Mesenchymal stem cell (in vitro differentiated cells and primary cell): ENCODE results near the gene MATCAP1.

Experiments used
- DNase-seq: peaks from one replicate; pipeline ENCODE4 v3.0.0-alpha.2; 2013
- H2AFZ ChIP-seq: one replicate; pipeline ENCODE4 v1.6.1; 2013; ENCODE audit warnings: low read depth, mild to moderate bottlenecking, control low read depth, inconsistent platforms, low read length, moderate library complexity
- H2AK5ac ChIP-seq: 2 replicates; pipeline ENCODE4 v1.6.1; 2013; ENCODE audit warnings: low read length, moderate library complexity, mild to moderate bottlenecking, inconsistent platforms; ENCODE audit not compliant: severe bottlenecking
- H2BK120ac ChIP-seq: one replicate; pipeline ENCODE4 v1.6.1; 2013; ENCODE audit warnings: low read depth, mild to moderate bottlenecking, inconsistent platforms, low read length, moderate library complexity
- H2BK12ac ChIP-seq, 2 experiments: one replicate each; pipeline ENCODE4 v1.6.1; 2013; ENCODE audit warnings: inconsistent platforms in 2 of 2, low read length in 2 of 2, mild to moderate bottlenecking in 2 of 2, moderate library complexity in 2 of 2, control low read depth in 1 of 2
- H2BK15ac ChIP-seq: one replicate; pipeline ENCODE4 v1.6.1; 2013; ENCODE audit warnings: mild to moderate bottlenecking, low read depth, inconsistent platforms; ENCODE audit not compliant: poor library complexity, severe bottlenecking
- H2BK5ac ChIP-seq: 2 replicates; pipeline ENCODE4 v1.6.1; 2013; ENCODE audit warnings: low read depth, mild to moderate bottlenecking, low read length, control low read depth, inconsistent platforms; ENCODE audit not compliant: poor library complexity, severe bottlenecking
- H3K14ac ChIP-seq, 2 experiments: one replicate each; pipeline ENCODE4 v1.6.1; 2013; ENCODE audit warnings: inconsistent platforms in 2 of 2, low read length in 2 of 2, control low read depth in 1 of 2, mild to moderate bottlenecking in 1 of 2, moderate library complexity in 1 of 2
- H3K18ac ChIP-seq, 2 experiments: one replicate each; pipeline ENCODE4 v1.6.1; 2013; ENCODE audit warnings: inconsistent platforms in 2 of 2, low read length in 2 of 2, control low read depth in 1 of 2, low read depth in 1 of 2, mild to moderate bottlenecking in 1 of 2
- H3K23ac ChIP-seq, 2 experiments: one replicate each; pipeline ENCODE4 v1.6.1; 2013; ENCODE audit warnings: inconsistent platforms in 2 of 2, low read length in 2 of 2, mild to moderate bottlenecking in 2 of 2, moderate library complexity in 2 of 2, control low read depth in 1 of 2
- H3K27ac ChIP-seq: 2 replicates; pipeline ENCODE4 v1.5.1; 2013; ENCODE audit warnings: mild to moderate bottlenecking, moderate library complexity, low read length, control low read depth, inconsistent platforms; ENCODE audit not compliant: poor library complexity, severe bottlenecking
- H3K27me3 ChIP-seq, 2 experiments: 2 replicates each; pipeline versions ENCODE4 v1.6.1 to v1.7.0; 2013; ENCODE audit warnings: low read length in 2 of 2, mild to moderate bottlenecking in 2 of 2, moderate library complexity in 2 of 2, control low read depth in 1 of 2, inconsistent platforms in 1 of 2; ENCODE audit not compliant: control insufficient read depth in 1 of 2, insufficient read depth in 1 of 2
- H3K36me3 ChIP-seq, 2 experiments: 2 replicates each; pipeline versions ENCODE4 v1.6.1 to v1.7.0; 2013; ENCODE audit warnings: low read length in 2 of 2, control low read depth in 1 of 2, inconsistent platforms in 1 of 2, low read depth in 1 of 2, mild to moderate bottlenecking in 1 of 2; ENCODE audit not compliant: insufficient read depth in 2 of 2, control insufficient read depth in 1 of 2
- H3K4ac ChIP-seq, 2 experiments: one replicate each; pipeline ENCODE4 v1.6.1; 2013; ENCODE audit warnings: inconsistent platforms in 2 of 2, low read length in 2 of 2, mild to moderate bottlenecking in 2 of 2, moderate library complexity in 2 of 2, control low read depth in 1 of 2, low read depth in 1 of 2
- H3K4me1 ChIP-seq: 2 replicates; pipeline ENCODE4 v1.6.1; 2013; ENCODE audit warnings: low read depth, low read length, control low read depth; ENCODE audit not compliant: control insufficient read depth, insufficient read depth
- H3K4me2 ChIP-seq: 2 replicates; pipeline ENCODE4 v1.6.1; 2013; ENCODE audit warnings: low read length, mild to moderate bottlenecking, inconsistent platforms; ENCODE audit not compliant: poor library complexity, severe bottlenecking
- H3K4me3 ChIP-seq, 2 experiments: 2 replicates each; pipeline versions ENCODE4 v1.5.1 to v1.7.0; 2013; ENCODE audit warnings: low read length in 2 of 2, mild to moderate bottlenecking in 2 of 2, control low read depth in 1 of 2, low read depth in 1 of 2; ENCODE audit not compliant: insufficient read depth in 1 of 2
- H3K79me1 ChIP-seq: replicated peaks from 2 replicates; pipeline ENCODE4 v1.6.1; 2013; ENCODE audit warnings: mild to moderate bottlenecking, control low read depth, low read length, inconsistent platforms; ENCODE audit not compliant: poor library complexity, severe bottlenecking
- H3K9ac ChIP-seq: 2 replicates; pipeline ENCODE4 v1.7.0; 2013; ENCODE audit warnings: mild to moderate bottlenecking, low read length, moderate library complexity
- H3K9me3 ChIP-seq: 2 replicates; pipeline ENCODE4 v1.7.0; 2013; ENCODE audit warnings: mild to moderate bottlenecking, low read length; ENCODE audit not compliant: control insufficient read depth
- H4K8ac ChIP-seq: one replicate; pipeline ENCODE4 v1.6.1; 2013; ENCODE audit warnings: inconsistent platforms, mild to moderate bottlenecking, low read length, moderate library complexity
- H4K91ac ChIP-seq: one replicate; pipeline ENCODE4 v1.6.1; 2013; ENCODE audit warnings: mild to moderate bottlenecking, low read length, inconsistent platforms
- WGBS: methylation state at CpG from one replicate; pipeline ENCODE4 v1.1.7; 2013; ENCODE audit warnings: mixed read lengths; 5-methylcytosine and 5-hydroxymethylcytosine counted together

The MATCAP1 gene

DNA sequence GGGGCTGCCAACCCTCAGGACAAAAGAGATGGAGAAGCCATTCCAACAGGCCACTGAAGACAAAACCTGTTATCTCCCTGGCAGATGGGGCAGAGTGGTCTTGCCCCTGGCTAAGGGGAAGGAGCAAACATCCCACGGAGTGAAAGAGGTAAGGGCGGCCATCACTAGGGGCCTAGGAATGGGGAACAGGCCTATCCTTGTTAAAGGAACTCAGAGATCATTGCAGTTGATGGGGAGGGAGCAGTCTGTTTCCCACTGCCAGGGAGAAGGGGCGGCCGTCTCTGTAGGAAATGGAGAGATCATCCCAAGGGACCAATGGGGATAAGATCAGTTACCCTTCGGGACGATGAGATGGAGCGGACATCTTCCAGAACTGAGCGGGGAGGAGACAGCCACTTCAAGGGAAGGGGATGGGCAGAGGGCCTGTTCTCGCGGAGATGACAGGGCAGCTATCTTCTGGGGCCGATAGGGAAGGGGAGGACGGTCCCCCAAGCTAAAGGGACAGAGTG, 42.6 kb upstream of the MATCAP1 start:
- H3K79me1 ChIP-seq, result peaks cover 25% of the 10 kb centered on the region
- H3K9ac ChIP-seq, result peak overlapping the region; percentile 98
- H2BK12ac ChIP-seq, result no peak overlapping the region
- H3K4me3 ChIP-seq, result peak overlapping the region; percentile 62 to 92
- no peak overlapping the region for H2BK5ac ChIP-seq
- H3K27me3 ChIP-seq, result no peaks in the 10 kb centered on the region
- no peaks in the 10 kb centered on the region for H3K9me3 ChIP-seq
- H3K36me3 ChIP-seq, result peaks cover 37 to 54% of the 10 kb centered on the region in 2 experiments
- no peak overlapping the region for H3K23ac ChIP-seq
- H2BK120ac ChIP-seq, result no peak overlapping the region
- WGBS, result 17% methylated on average over 12 of the region's 12 CpGs
- no peak overlapping the region for H3K27ac ChIP-seq
- H3K4ac ChIP-seq, result peak overlapping the region; percentile 15 to 26
- peak overlapping the region; percentile 39 for H4K8ac ChIP-seq
- peak overlapping the region in 1 of 2 experiments; percentile 74 for H3K14ac ChIP-seq
- peaks cover 16% of the 10 kb centered on the region for H3K4me1 ChIP-seq
- H4K91ac ChIP-seq, result peak overlapping the region; percentile 53
- H2AK5ac ChIP-seq, result peak overlapping the region; percentile 11
- no peak for DNase-seq
- H3K18ac ChIP-seq, result peak overlapping the region; percentile 41 to 92
- H2BK15ac ChIP-seq, result no peak overlapping the region
- H3K4me2 ChIP-seq, result peak overlapping the region; percentile 54
- peak overlapping the region; percentile 44 for H2AFZ ChIP-seq

DNA sequence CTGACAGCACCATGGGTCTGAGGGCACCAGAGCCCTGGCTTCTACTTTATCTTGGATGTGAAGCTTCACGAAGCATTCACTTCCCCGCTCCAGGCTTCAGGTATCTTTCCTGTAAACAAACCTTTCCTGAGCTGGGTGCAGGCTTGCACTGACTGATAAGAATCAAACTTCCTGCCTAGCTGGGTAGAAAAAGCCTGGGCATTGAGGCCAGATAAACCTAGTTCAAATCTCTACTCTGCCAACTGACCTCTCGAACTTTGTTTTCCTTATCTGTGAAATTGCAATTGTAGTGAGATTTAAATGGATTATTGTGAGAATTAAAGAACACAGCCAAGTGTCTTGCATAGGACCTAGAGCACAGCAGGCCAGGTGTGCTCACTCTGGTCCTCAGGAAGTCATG, 40.2 kb upstream of the MATCAP1 start:
- no peak overlapping the region for H3K9ac ChIP-seq
- H3K23ac ChIP-seq, result no peak overlapping the region
- H3K9me3 ChIP-seq, result no peaks in the 10 kb centered on the region
- no peak for DNase-seq
- H3K4me2 ChIP-seq, result no peak overlapping the region
- H3K4me1 ChIP-seq, result peaks cover 16% of the 10 kb centered on the region
- no peak overlapping the region for H4K91ac ChIP-seq
- H2BK5ac ChIP-seq, result no peak overlapping the region
- H3K4ac ChIP-seq, result no peak overlapping the region
- H3K18ac ChIP-seq, result no peak overlapping the region
- WGBS, result 86% methylated on average over 3 of the region's 3 CpGs
- H3K4me3 ChIP-seq, result no peak overlapping the region
- no peak overlapping the region for H2AK5ac ChIP-seq
- no peak overlapping the region for H2BK12ac ChIP-seq
- H3K79me1 ChIP-seq, result peaks cover 20% of the 10 kb centered on the region
- H3K27ac ChIP-seq, result no peak overlapping the region
- H3K27me3 ChIP-seq, result no peaks in the 10 kb centered on the region
- H4K8ac ChIP-seq, result peak overlapping the region; percentile 21
- no peak overlapping the region for H2BK120ac ChIP-seq
- peaks cover 13 to 43% of the 10 kb centered on the region in 2 experiments for H3K36me3 ChIP-seq
- no peak overlapping the region for H2AFZ ChIP-seq
- H3K14ac ChIP-seq, result no peak overlapping the region
- H2BK15ac ChIP-seq, result no peak overlapping the region

DNA sequence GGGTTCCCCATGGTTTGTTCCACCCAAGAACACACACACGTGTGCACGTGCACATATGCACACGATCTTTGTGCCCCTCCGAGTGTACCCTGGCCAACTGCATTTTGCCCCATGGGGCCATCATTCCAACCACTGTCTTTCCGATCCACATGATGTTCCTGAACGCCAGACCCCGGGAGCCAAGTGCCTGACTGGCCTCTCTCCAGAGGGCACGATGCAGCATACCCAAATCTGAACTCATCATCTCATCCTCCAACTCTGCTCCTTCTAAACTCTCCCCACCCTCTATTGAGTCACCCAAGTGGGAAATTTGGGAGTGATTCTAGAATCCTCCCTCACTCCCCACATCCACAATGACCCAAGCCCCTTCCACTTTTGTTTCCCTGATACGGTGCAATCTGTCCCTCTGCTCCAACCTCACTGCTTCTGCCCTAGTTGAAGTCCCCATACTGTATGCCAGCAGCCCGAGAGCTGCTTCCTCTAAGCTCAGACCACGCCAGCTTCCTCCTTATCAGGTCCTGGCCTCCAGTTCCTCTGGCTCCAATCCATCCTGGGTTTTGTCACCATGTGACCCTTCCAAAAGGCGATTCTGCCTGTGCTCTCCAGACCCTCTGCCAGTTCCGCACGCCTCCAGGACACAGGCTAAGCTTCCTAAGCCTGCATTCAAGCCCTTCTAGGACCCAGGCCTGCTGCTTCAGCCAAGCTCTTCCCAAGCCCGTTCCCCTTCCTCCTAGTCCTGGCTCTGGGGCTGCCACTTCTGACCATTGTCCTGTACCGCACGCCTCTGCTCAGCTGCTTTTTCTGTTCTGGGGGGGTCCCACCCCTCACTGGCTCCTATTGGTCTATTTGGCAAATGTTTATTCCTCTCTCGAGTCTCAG, 33.1 kb upstream of the MATCAP1 start:
- H3K9ac ChIP-seq, result peak overlapping the region; percentile 49
- no peak overlapping the region for H3K4ac ChIP-seq
- H3K4me1 ChIP-seq, result peaks cover 4% of the 10 kb centered on the region
- H3K14ac ChIP-seq, result no peak overlapping the region
- H2BK120ac ChIP-seq, result no peak overlapping the region
- H3K9me3 ChIP-seq, result no peaks in the 10 kb centered on the region
- H3K18ac ChIP-seq, result no peak overlapping the region
- H3K27ac ChIP-seq, result no peak overlapping the region
- no peak overlapping the region for H2BK5ac ChIP-seq
- no peak overlapping the region for H2BK12ac ChIP-seq
- no peak for DNase-seq
- H3K27me3 ChIP-seq, result no peaks in the 10 kb centered on the region
- H4K8ac ChIP-seq, result no peak overlapping the region
- WGBS, result 81% methylated on average over 18 of the region's 18 CpGs
- no peak overlapping the region for H2AFZ ChIP-seq
- H3K79me1 ChIP-seq, result no peaks in the 10 kb centered on the region
- H2BK15ac ChIP-seq, result no peak overlapping the region
- no peak overlapping the region for H3K23ac ChIP-seq
- peaks cover 12% of the 10 kb centered on the region in 2 experiments for H3K36me3 ChIP-seq
- no peak overlapping the region for H3K4me3 ChIP-seq
- no peak overlapping the region for H3K4me2 ChIP-seq
- no peak overlapping the region for H4K91ac ChIP-seq
- H2AK5ac ChIP-seq, result no peak overlapping the region

DNA sequence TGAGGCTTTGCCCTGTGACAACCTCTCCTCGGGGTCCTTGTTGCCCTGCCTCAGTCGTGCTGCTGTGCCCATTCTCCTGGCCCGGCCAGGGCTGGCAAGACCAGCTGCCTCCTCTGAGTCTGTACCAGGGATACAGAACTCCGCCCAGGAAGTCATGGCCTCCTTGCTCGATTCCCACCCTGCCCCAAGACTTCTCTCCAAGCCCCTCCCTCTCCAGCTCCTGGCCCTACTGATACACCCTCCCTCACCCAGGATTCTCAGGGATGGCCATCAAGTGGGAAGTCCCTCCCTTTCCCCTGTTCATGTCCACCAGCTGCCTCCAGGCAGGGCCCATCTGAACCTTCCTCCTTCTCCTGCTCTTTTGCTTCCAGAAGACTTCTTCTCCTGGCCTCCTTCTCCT, 31.9 kb upstream of the MATCAP1 start:
- Histone ChIP-seq H2BK120ac (no peak overlapping the region), H3K27me3 (no peaks in the 10 kb centered on the region), H4K8ac (peak overlapping the region; percentile 55), H2BK5ac (no peak overlapping the region), H3K14ac (no peak overlapping the region), H3K9me3 (no peaks in the 10 kb centered on the region), H2AFZ (no peak overlapping the region), H3K4me3 (no peak overlapping the region), H3K18ac (no peak overlapping the region), H3K4me2 (no peak overlapping the region), H2AK5ac (no peak overlapping the region), H2BK12ac (no peak overlapping the region), H3K79me1 (no peaks in the 10 kb centered on the region), H4K91ac (no peak overlapping the region), H2BK15ac (no peak overlapping the region), H3K4me1 (peaks cover 4% of the 10 kb centered on the region), H3K27ac (no peak overlapping the region), H3K9ac (no peak overlapping the region), H3K4ac (no peak overlapping the region), H3K36me3 (peaks cover 13 to 19% of the 10 kb centered on the region in 2 experiments), H3K23ac (no peak overlapping the region)
- WGBS, result 62% methylated on average over 5 of the region's 5 CpGs
- DNase-seq, result no peak
